K562 (cell line): ENCODE results near the gene HSPB3. TPM values are rescaled to one million over a fixed set of nuclear protein-coding genes. Genes with fewer than 3 reads are reported as not detected.

ENCODE experiments used
- ARNT ChIP-seq, 2 experiments: fragments of 450-650 bp; IDR thresholded peaks; 2 replicates each; pipeline ENCODE4 v1.6.1; 2016; ENCODE audit warnings: mild to moderate bottlenecking in 1 of 2
- ATF7 ChIP-seq: fragments of 450-650 bp; IDR thresholded peaks from 2 replicates; pipeline ENCODE4 v1.7.1; 2014; ENCODE audit warnings: mild to moderate bottlenecking, moderate library complexity
- CBFA2T2 ChIP-seq: fragments of 450-650 bp; conservative IDR thresholded peaks from 2 replicates; pipeline ENCODE4 v1.6.1; 2017; ENCODE audit warnings: mild to moderate bottlenecking
- CBX1 ChIP-seq: sonication (generic); IDR thresholded peaks from 2 replicates; pipeline ENCODE4 v1.6.1; 2016; ENCODE audit warnings: antibody characterized with exemption, low read depth, mild to moderate bottlenecking
- CCAR2 ChIP-seq: fragments of 200-400 bp; formaldehyde crosslinking; IDR thresholded peaks from 2 replicates; pipeline ENCODE4 v1.6.1; 2017; ENCODE audit warnings: mild to moderate bottlenecking, low read depth, low read length
- CEBPB ChIP-seq: fragments of 450-650 bp; IDR thresholded peaks from 2 replicates; pipeline ENCODE4 v1.6.1; 2016; ENCODE audit warnings: missing genetic modification characterization, missing compliant biosample characterization
- ELF1 ChIP-seq: fragments of 200-800 bp; sonication (Bioruptor generic); IDR thresholded peaks from 2 replicates; pipeline ENCODE4 v1.6.1; 2016; ENCODE audit warnings: missing genetic modification characterization, missing compliant biosample characterization
- FOSL1 ChIP-seq: fragments of 200-800 bp; sonication (Bioruptor generic); conservative IDR thresholded peaks from 2 replicates; pipeline ENCODE4 v1.6.1; 2016; ENCODE audit warnings: missing genetic modification characterization, missing compliant biosample characterization
- FOXM1 ChIP-seq, 2 experiments: fragments of 450-650 bp in 1 of 2; sonication (generic) in 1 of 2; formaldehyde crosslinking in 1 of 2; IDR thresholded peaks; 2 replicates each; pipeline versions ENCODE4 v1.6.1 to v1.9.0; 2017 to 2022; ENCODE audit warnings: low read depth in 2 of 2, mild to moderate bottlenecking in 2 of 2, missing genetic modification reagents in 1 of 2, moderate library complexity in 1 of 2
- HSF4 ChIP-seq: fragments of 250-450 bp; sonication (Bioruptor Pico); IDR thresholded peaks from 2 replicates; pipeline ENCODE4 v2.1.2; 2022; ENCODE audit warnings: mild to moderate bottlenecking, moderate library complexity, borderline replicate concordance
- KDM1A ChIP-seq, 2 experiments: fragments of 450-650 bp; IDR thresholded peaks; 2 replicates each; pipeline ENCODE4 v1.6.1; 2016; ENCODE audit warnings: mild to moderate bottlenecking in 2 of 2
- KLF6 ChIP-seq: fragments of 250-450 bp; sonication (Bioruptor Pico); IDR thresholded peaks from 2 replicates; pipeline ENCODE4 v1.4.0; 2020; ENCODE audit warnings: mild to moderate bottlenecking, moderate library complexity, borderline replicate concordance
- L3MBTL2 ChIP-seq: fragments of 450-650 bp; IDR thresholded peaks from 2 replicates; pipeline ENCODE4 v1.6.1; 2016; ENCODE audit warnings: mild to moderate bottlenecking, moderate library complexity
- LARP7 ChIP-seq: fragments of 450-650 bp; IDR thresholded peaks from 2 replicates; pipeline ENCODE4 v1.6.1; 2016
- MAFK ChIP-seq: IDR thresholded peaks from 2 replicates; pipeline ENCODE4 v1.6.1; 2011; ENCODE audit warnings: low read length, improper control_type of control experiment
- MCM7 ChIP-seq, 2 experiments: fragments of 450-650 bp; IDR thresholded peaks; 2 replicates each; pipeline ENCODE4 v1.6.1; 2016 to 2018
- NFRKB ChIP-seq: fragments of 450-650 bp; IDR thresholded peaks from 2 replicates; pipeline ENCODE4 v1.6.1; 2016; ENCODE audit warnings: low read depth
- PHB2 ChIP-seq: fragments of 450-650 bp; IDR thresholded peaks from 2 replicates; pipeline ENCODE4 v1.6.1; 2017; ENCODE audit warnings: low read depth
- RCOR1 ChIP-seq, 2 experiments: IDR thresholded peaks; 2 replicates each; pipeline ENCODE4 v1.6.1; 2012; ENCODE audit warnings: low read depth in 2 of 2, low read length in 2 of 2, borderline replicate concordance in 1 of 2, improper control_type of control experiment in 1 of 2
- SMAD3 ChIP-seq: fragments of 450-650 bp; formaldehyde crosslinking; conservative IDR thresholded peaks from 2 replicates; pipeline ENCODE4 v1.4.0; 2020; ENCODE audit warnings: mild to moderate bottlenecking
- SPI1 ChIP-seq: IDR thresholded peaks from 2 replicates; pipeline ENCODE4 v1.6.1; 2011; ENCODE audit warnings: low read depth, low read length, control low read depth, borderline replicate concordance
- TCFL5 ChIP-seq: fragments of 250-450 bp; sonication (Bioruptor Pico); conservative IDR thresholded peaks from 2 replicates; pipeline ENCODE4 v1.6.1; 2021; ENCODE audit warnings: mild to moderate bottlenecking, moderate library complexity, matching md5 sums
- TRIM28 ChIP-seq: fragments of 450-650 bp; IDR thresholded peaks from 2 replicates; pipeline ENCODE4 v1.6.1; 2017
- U2AF2 ChIP-seq: fragments of 200-400 bp; formaldehyde crosslinking; optimal IDR thresholded peaks from 2 replicates; pipeline ENCODE3; 2017; ENCODE audit warnings: low read depth, mild to moderate bottlenecking, low read length
- ZEB2 ChIP-seq: fragments of 450-650 bp; IDR thresholded peaks from 2 replicates; pipeline ENCODE4 v1.6.1; 2016
- ZNF23 ChIP-seq: fragments of 250-450 bp; sonication (Bioruptor Pico); IDR thresholded peaks from 2 replicates; pipeline ENCODE4 v1.4.0; 2020; ENCODE audit warnings: mild to moderate bottlenecking
- ZNF253 ChIP-seq: fragments of 250-450 bp; sonication (Bioruptor Pico); conservative IDR thresholded peaks from 2 replicates; pipeline ENCODE4 v1.6.1; 2021; ENCODE audit warnings: mild to moderate bottlenecking
- ZNF316 ChIP-seq: fragments of 450-650 bp; IDR thresholded peaks from 2 replicates; pipeline ENCODE4 v1.6.1; 2016
- ZNF644 ChIP-seq: fragments of 200-800 bp; sonication (Bioruptor generic); IDR thresholded peaks from 2 replicates; pipeline ENCODE4 v1.6.1; 2016; ENCODE audit warnings: low read depth, missing genetic modification characterization, missing compliant biosample characterization
- polyA plus RNA-seq, 8 experiments: library from polyadenylated mRNA; depleted of rRNA in 4 of 8; stranded (reverse) in 5 of 8; unstranded in 3 of 8; fragments of >200 nt; fragmentation: Nextera tagmentation in 2 of 8; fragmentation: Illumina TruSeq in 1 of 8; extraction: Ambion mirVana in 2 of 8; extraction: Trizol in 1 of 8; gene quantifications; 2 replicates each; pipeline versions ENCODE4 v1.2.1 to v1.2.3, GENCODE V29; 2011 to 2014; ENCODE audit warnings: inconsistent platforms in 1 of 8, missing spikeins in 1 of 8
- total RNA-seq, 7 experiments: library from RNA; depleted of rRNA in 6 of 7; stranded (reverse); fragments of >200 nt in 6 of 7; fragmentation: Illumina TruSeq in 2 of 7; extraction: Trizol in 2 of 7; gene quantifications; 2 replicates each; pipeline versions ENCODE4 v1.2.1 to v1.2.3, GENCODE V29; 2011 to 2021; ENCODE audit warnings: low replicate concordance in 1 of 7
- TF ChIP-seq, protein P1 (sequence below): fragments of 450-650 bp; IDR thresholded peaks from 2 replicates; pipeline ENCODE4 v1.6.1; 2016
- TF ChIP-seq, protein P2 (sequence below): fragments of 250-450 bp; sonication (Bioruptor Pico); IDR thresholded peaks from 2 replicates; pipeline ENCODE4 v1.8.0; 2021; ENCODE audit warnings: moderate library complexity, mild to moderate bottlenecking, inconsistent platforms
- TF ChIP-seq, protein P3 (sequence below): fragments of 450-650 bp; IDR thresholded peaks from 2 replicates; pipeline ENCODE4 v1.6.1; 2017; ENCODE audit warnings: antibody characterized with exemption

HSPB3 gene
- total and polyA plus RNA-seq, 9 of the 15 experiments (the other 6 are each of a cell fraction or from before 2014, with no cell fraction given) = 2.4 to 6.3 (median 3.4) TPM

DNA sequence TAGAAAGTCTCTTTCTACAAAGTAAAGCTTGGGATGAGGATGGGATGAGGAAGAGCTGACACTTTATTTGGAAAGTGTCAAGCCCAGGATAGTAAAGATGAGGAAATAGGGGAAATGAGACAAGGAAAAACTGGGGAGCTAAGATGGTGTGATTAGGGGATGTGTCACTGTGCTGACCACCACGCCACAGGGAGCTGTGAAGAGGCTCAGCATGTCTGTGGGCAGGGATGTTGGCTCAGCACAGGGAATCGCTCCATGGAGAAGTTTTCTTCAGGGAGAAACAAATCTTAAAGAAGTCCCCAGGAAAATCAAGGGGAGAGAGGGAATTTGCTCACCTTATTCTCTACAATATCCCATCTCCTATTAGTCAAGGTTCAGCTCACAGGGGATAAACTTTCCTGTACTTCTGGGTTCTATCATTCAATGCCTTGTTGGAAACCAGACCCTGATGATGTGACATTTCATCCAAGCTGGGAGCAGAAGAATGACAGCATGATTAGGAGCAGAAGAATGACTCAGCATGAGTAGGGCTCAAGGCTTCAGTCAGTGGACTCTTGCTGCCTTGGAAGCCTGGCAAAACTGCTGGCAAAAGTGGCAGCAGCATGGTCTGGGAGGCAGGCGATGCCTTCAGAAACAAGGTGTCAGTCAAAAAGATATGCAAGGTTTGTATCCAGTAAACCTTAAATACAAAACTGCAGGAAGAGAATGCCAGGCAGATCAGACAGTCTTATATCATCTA lies 4.9 kb downstream of the HSPB3 start (continued):
- TF ChIP-seq ATF7 = peak; percentile 52
- 0 out of 4 replicates have a peak, but pooled peaks of 1 of the 2 experiments have one; percentile 14 for TF ChIP-seq KDM1A (IDR thresholded peaks at IDR 0.05)
- no peak for TF ChIP-seq ARNT (IDR thresholded peaks at IDR 0.05)
- TF ChIP-seq, protein P1, sequence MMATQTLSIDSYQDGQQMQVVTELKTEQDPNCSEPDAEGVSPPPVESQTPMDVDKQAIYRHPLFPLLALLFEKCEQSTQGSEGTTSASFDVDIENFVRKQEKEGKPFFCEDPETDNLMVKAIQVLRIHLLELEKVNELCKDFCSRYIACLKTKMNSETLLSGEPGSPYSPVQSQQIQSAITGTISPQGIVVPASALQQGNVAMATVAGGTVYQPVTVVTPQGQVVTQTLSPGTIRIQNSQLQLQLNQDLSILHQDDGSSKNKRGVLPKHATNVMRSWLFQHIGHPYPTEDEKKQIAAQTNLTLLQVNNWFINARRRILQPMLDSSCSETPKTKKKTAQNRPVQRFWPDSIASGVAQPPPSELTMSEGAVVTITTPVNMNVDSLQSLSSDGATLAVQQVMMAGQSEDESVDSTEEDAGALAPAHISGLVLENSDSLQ = peak; percentile 91
- TF ChIP-seq CCAR2 = no peak
- no peak for TF ChIP-seq LARP7
- TF ChIP-seq SMAD3 (CRISPR knock-in tag) = no peak
- no peak for TF ChIP-seq CBX1
- no peak for TF ChIP-seq FOXM1 (IDR thresholded peaks at IDR 0.05; ENCODE audit: low read depth)
- TF ChIP-seq FOXM1 (CRISPR knock-in tag; IDR thresholded peaks at IDR 0.05; ENCODE audit: low read depth) = no peak
- TF ChIP-seq CBFA2T2 = no peak
- no peak for TF ChIP-seq L3MBTL2
- TF ChIP-seq ZNF253 (CRISPR knock-in tag) = no peak
- no peak for TF ChIP-seq SPI1
- TF ChIP-seq CEBPB (tag) = no peak
- TF ChIP-seq, protein P2, sequence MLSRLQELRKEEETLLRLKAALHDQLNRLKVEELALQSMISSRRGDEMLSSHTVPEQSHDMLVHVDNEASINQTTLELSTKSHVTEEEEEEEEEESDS (CRISPR knock-in tag) = no peak
- TF ChIP-seq HSF4 (CRISPR knock-in tag) = no peak
- no peak for TF ChIP-seq KLF6
- no peak for TF ChIP-seq NFRKB
- TF ChIP-seq U2AF2 = no peak
- TF ChIP-seq ELF1 = no peak
- TF ChIP-seq MCM7 (IDR thresholded peaks at IDR 0.05) = no peak
- TF ChIP-seq TCFL5 = no peak
- peak; percentile 93 for TF ChIP-seq MAFK
- no peak for TF ChIP-seq PHB2
- no peak for TF ChIP-seq ZEB2
- peak; percentile 98 for TF ChIP-seq ZNF316
- no peak for TF ChIP-seq ZNF644
- TF ChIP-seq FOSL1 (tag) = peak; percentile 47
- TF ChIP-seq RCOR1 (IDR thresholded peaks at IDR 0.05; ENCODE audit: borderline replicate concordance in 1 of 2, low read depth in 2 of 2, low read length in 2 of 2) = no peak
- no peak for TF ChIP-seq ZNF23 (CRISPR knock-in tag)
- TF ChIP-seq, protein P3, sequence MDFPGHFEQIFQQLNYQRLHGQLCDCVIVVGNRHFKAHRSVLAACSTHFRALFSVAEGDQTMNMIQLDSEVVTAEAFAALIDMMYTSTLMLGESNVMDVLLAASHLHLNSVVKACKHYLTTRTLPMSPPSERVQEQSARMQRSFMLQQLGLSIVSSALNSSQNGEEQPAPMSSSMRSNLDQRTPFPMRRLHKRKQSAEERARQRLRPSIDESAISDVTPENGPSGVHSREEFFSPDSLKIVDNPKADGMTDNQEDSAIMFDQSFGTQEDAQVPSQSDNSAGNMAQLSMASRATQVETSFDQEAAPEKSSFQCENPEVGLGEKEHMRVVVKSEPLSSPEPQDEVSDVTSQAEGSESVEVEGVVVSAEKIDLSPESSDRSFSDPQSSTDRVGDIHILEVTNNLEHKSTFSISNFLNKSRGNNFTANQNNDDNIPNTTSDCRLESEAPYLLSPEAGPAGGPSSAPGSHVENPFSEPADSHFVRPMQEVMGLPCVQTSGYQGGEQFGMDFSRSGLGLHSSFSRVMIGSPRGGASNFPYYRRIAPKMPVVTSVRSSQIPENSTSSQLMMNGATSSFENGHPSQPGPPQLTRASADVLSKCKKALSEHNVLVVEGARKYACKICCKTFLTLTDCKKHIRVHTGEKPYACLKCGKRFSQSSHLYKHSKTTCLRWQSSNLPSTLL = no peak
- no peak for TF ChIP-seq TRIM28
